ENCODE data around the gene BRAF.

BRAF gene

GRCh38 chr7:140676306-140676705 is 248.4 kb downstream of the BRAF start:
- peak; percentile 73 for DNase-seq (ENCODE audit: extremely low spot score)
- TF ChIP-seq CTCF (IDR thresholded peaks at IDR 0.05; ENCODE audit: control extremely low read depth, extremely low read depth, low read depth, missing control alignments), result no peak
- POLR2A ChIA-PET, result no interaction called here
- CTCF ChIA-PET, result interaction anchor here (1.4 to 4.2 kb wide), 5 partner anchors 10 to 158 kb away, joined by 3 to 23 read pairs (median 4); no protein-coding TSS in a partner anchor

- TF ChIP-seq CTCF (IDR thresholded peaks at IDR 0.05; ENCODE audit: control extremely low read depth, extremely low read depth, low read depth, missing control alignments), result no peak
- no peak for DNase-seq (ENCODE audit: extremely low spot score)
- CTCF ChIA-PET, result interaction anchor here (1.4 to 4.2 kb wide), 7 partner anchors 11 to 158 kb away, joined by 3 to 23 read pairs (median 7); no protein-coding TSS in a partner anchor
- POLR2A ChIA-PET, result no interaction called here
These were observed 249.0 kb downstream of the BRAF start for GRCh38 chr7:140675726-140676125.

- ChIA-PET POLR2A (no interaction called here), CTCF (interaction anchor here (0.9 to 4.2 kb wide), 11 partner anchors 12 to 199 kb away, joined by 3 to 23 read pairs (median 4); no protein-coding TSS in a partner anchor)
- peak; percentile 69 for TF ChIP-seq CTCF (IDR thresholded peaks at IDR 0.05; ENCODE audit: control extremely low read depth, extremely low read depth, low read depth, missing control alignments)
- no peak for DNase-seq (ENCODE audit: extremely low spot score)
These were observed 249.6 kb downstream of the BRAF start for GRCh38 chr7:140674899-140675701.

GRCh38 chr7:140674356-140674800 is 250.4 kb downstream of the BRAF start:
- POLR2A ChIA-PET, result no interaction called here
- DNase-seq (ENCODE audit: extremely low spot score), result peak; percentile 54
- no peak for TF ChIP-seq CTCF (IDR thresholded peaks at IDR 0.05; ENCODE audit: control extremely low read depth, extremely low read depth, low read depth, missing control alignments)
- CTCF ChIA-PET, result interaction anchor here (0.7 to 4.2 kb wide), 12 partner anchors 12 to 341 kb away, joined by 3 to 23 read pairs (median 4); partner anchors contain the start of gene MRPS33

GRCh38 chr7:140673774-140674155 is 251.0 kb downstream of the BRAF start:
- ChIA-PET POLR2A (no interaction called here), CTCF (interaction anchor here (0.7 to 4.2 kb wide), 9 partner anchors 13 to 341 kb away, joined by 3 to 23 read pairs (median 4); partner anchors contain the start of gene MRPS33)
- TF ChIP-seq CTCF (IDR thresholded peaks at IDR 0.05; ENCODE audit: control extremely low read depth, extremely low read depth, low read depth, missing control alignments), result no peak
- no peak for DNase-seq (ENCODE audit: extremely low spot score)

- CTCF ChIA-PET, result interaction anchor here (0.7 to 4.2 kb wide), 6 partner anchors 13 to 342 kb away, joined by 3 to 23 read pairs (median 4); partner anchors contain the start of gene MRPS33
- POLR2A ChIA-PET, result no interaction called here
- peak; percentile 66 for DNase-seq (ENCODE audit: extremely low spot score)
- TF ChIP-seq CTCF (IDR thresholded peaks at IDR 0.05; ENCODE audit: control extremely low read depth, extremely low read depth, low read depth, missing control alignments), result no peak
These were observed 251.5 kb downstream of the BRAF start for GRCh38 chr7:140673063-140673773.

Data from GM10248 (cell line).